ENCODE measurements around the gene EPC1. TPM values are rescaled to one million over a fixed set of nuclear protein-coding genes. Genes with fewer than 3 reads are reported as not detected.
"Not testable (repeated sequence)": the region's sequence is repeated elsewhere in the genome, so short reads cannot be mapped to it uniquely, and the experiment has no call there.

Gene EPC1
- total RNA-seq, 1 donor from 2014 or later: 8.8 TPM

GRCh38 chr10:32360241-32360640, 13.3 kb upstream of the EPC1 start:
- no peak overlapping the region for H3K4me3 ChIP-seq (ENCODE audit: low read depth, low read length)
- TF ChIP-seq CTCF (conservative IDR thresholded peaks at IDR 0.05; ENCODE audit: low read depth, low read length): no peak
- DNase-seq (ENCODE audit: low read depth): no peak

GRCh38 chr10:32357056-32357735, 10.2 kb upstream of the EPC1 start:
- no peak overlapping the region for H3K4me3 ChIP-seq (ENCODE audit: low read depth, low read length)
- no peak for TF ChIP-seq CTCF (conservative IDR thresholded peaks at IDR 0.05; ENCODE audit: low read depth, low read length)
- DNase-seq (ENCODE audit: low read depth): no peak

- not testable (repeated sequence) for DNase-seq (ENCODE audit: low read depth)
These were observed 7.7 kb upstream of the EPC1 start for GRCh38 chr10:32354690-32355089.

GRCh38 chr10:32350811-32351350, 3.9 kb upstream of the EPC1 start:
- no peak for DNase-seq (ENCODE audit: low read depth)
- no peak for TF ChIP-seq CTCF (conservative IDR thresholded peaks at IDR 0.05; ENCODE audit: low read depth, low read length)
- no peak overlapping the region for H3K4me3 ChIP-seq (ENCODE audit: low read depth, low read length)

More at GRCh38 chr10:32354690-32355089, 7.7 kb upstream of the EPC1 start:
- H3K4me3 ChIP-seq (ENCODE audit: low read depth, low read length): not testable (repeated sequence)

- DNase-seq (ENCODE audit: low read depth): no peak
- H3K4me3 ChIP-seq (ENCODE audit: low read depth, low read length): no peak overlapping the region
- TF ChIP-seq CTCF (conservative IDR thresholded peaks at IDR 0.05; ENCODE audit: low read depth, low read length): no peak
These were observed 3.2 kb upstream of the EPC1 start for GRCh38 chr10:32349968-32350738.

GRCh38 chr10:32349199-32349585, 2.2 kb upstream of the EPC1 start:
- no peak for TF ChIP-seq CTCF (conservative IDR thresholded peaks at IDR 0.05; ENCODE audit: low read depth, low read length)
- no peak for DNase-seq (ENCODE audit: low read depth)

GRCh38 chr10:32348297-32349198, 1.6 kb upstream of the EPC1 start:
- H3K4me3 ChIP-seq (ENCODE audit: low read depth, low read length): no peak overlapping the region
- DNase-seq (ENCODE audit: low read depth): no peak
- no peak for TF ChIP-seq CTCF (conservative IDR thresholded peaks at IDR 0.05; ENCODE audit: low read depth, low read length)

More at GRCh38 chr10:32349199-32349585, 2.2 kb upstream of the EPC1 start:
- H3K4me3 ChIP-seq (ENCODE audit: low read depth, low read length): no peak overlapping the region

All from epithelial cell of proximal tubule (primary cell).